ENCODE results near the gene PRXL2A. TPM values are rescaled to one million over a fixed set of nuclear protein-coding genes. Genes with fewer than 3 reads are reported as not detected.

The PRXL2A gene
- total and polyA plus RNA-seq, 9 donors = 62.1 to 86.7 (median 76.1) TPM

DNA sequence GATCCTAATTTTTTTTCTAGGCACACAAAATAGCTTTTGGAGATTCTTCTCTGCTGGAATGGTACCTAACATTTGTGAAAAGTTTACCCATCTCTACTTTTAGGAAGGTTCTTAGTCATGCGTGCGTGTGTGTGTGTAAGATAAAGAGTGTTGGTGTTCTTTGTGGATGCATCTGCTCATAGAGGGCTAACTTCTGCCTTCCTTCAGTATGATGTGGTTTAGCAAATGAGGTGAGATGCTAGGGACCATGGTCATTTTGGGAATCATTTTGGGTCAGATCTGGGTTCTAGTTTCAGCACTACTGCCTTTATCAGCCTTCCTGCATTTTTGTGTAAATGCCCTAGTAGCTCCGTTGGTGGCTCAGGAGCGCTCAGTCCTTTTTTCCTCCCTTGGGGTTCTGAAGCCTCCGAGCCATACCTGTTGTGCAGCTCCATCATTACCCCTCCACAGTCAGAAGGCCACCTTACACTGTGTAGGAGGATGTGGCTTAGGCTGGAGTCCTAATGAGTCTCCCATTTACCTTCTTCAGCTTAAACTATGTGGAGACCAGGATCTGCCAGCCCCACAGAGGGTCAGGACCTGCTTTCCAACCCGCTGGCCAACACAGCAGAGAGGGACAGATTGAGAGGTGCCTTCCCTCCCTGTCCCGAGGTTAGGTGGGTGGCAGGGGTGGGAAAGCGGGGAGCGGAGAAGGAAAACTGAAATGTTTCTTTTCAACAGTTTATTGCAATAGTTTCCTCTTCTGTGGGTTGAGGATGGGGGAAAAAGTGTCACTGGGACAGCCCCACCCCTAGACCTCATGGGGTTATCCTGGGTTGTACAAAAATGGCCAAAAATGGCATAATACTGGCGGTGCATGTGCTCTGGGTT lies 77.0 kb downstream of the PRXL2A start:
- no CpG with 5 or more reads among the region's 10 CpGs for WGBS (ENCODE audit: insufficient coverage)
- H3K27ac ChIP-seq (ENCODE audit: low read length) = no peak overlapping the region
- no peak for DNase-seq
- peaks cover 19% of the 10 kb centered on the region for H3K36me3 ChIP-seq (ENCODE audit: control insufficient read depth, insufficient read depth, low read length)
- no peaks in the 10 kb centered on the region for H3K27me3 ChIP-seq (ENCODE audit: control insufficient read depth, insufficient read depth, low read length)
- peaks cover 30% of the 10 kb centered on the region for H3K4me1 ChIP-seq (ENCODE audit: control insufficient read depth, insufficient read depth, low read length)
- H3K4me3 ChIP-seq (ENCODE audit: low read length) = no peak overlapping the region
- H3K9me3 ChIP-seq (replicated peaks; ENCODE audit: control insufficient read depth, low read depth, low read length) = no peaks in the 10 kb centered on the region

DNA sequence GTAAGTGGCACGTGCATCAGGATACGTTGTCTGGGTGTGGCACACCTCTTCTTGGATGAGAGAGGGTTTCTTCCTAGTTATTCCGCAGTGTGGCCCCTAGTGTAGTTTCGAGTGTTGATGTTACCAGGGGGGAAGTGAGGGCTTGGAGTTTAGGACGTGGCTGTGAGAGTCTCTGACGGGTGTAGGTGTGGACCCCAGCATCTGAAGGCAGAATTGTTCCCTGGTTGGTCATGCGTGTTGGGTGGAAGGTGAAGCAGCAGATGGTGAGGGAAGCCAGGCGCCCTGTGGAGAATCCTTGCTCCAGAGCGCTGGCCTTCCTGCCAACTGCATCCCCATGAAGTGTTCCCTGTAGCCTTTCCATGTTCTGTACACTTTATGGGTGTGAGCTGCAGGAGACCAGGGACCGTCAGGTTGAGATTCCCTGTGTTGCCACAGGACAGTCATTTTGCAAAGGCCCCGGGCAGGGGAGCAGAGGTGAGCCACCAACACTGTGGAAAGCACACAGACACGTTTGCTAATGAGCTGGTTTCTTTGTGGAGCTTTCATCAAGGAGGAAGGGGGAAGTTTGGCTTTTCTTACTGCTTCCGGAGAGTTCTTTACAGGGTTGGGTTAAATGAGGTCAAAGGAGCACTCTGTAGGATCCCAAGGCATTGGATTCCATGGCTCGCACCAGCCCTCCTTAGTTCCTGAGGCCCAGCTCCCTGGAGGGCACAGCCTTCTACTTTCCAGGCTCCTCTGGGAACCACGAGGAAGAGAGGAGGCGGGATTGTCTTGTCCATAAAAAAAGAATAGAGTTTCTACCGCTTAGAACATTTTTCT lies 77.8 kb downstream of the PRXL2A start:
- Histone ChIP-seq H3K36me3 (ENCODE audit: control insufficient read depth, insufficient read depth, low read length) (peaks cover 27% of the 10 kb centered on the region), H3K27me3 (ENCODE audit: control insufficient read depth, insufficient read depth, low read length) (no peaks in the 10 kb centered on the region), H3K9me3 (replicated peaks; ENCODE audit: control insufficient read depth, low read depth, low read length) (no peaks in the 10 kb centered on the region), H3K27ac (ENCODE audit: low read length) (no peak overlapping the region), H3K4me3 (ENCODE audit: low read length) (no peak overlapping the region), H3K4me1 (ENCODE audit: control insufficient read depth, insufficient read depth, low read length) (peaks cover 30% of the 10 kb centered on the region)
- DNase-seq = no peak
- 77% methylated on average over 10 of the region's 17 CpGs for WGBS (ENCODE audit: insufficient coverage)

Other genes with a start within 250 kb of the PRXL2A start
- gene ANXA11, start 203.0 kb upstream of the PRXL2A start, total RNA-seq = 78.8 TPM
- gene ANXA11, start 203.0 kb upstream of the PRXL2A start, polyA plus RNA-seq (ENCODE audit: insufficient read depth in 1 of 8, insufficient read length in 8 of 8, low replicate concordance in 1 of 8) = 100 to 1,000 TPM in 1 of 8 donors, 10 to 100 TPM in 7; 81.4 to 103 (median 92.9) TPM
- gene MAT1A, start 118.9 kb upstream of the PRXL2A start, total RNA-seq = 0.04 TPM
- gene MAT1A, start 118.9 kb upstream of the PRXL2A start, polyA plus RNA-seq (ENCODE audit: insufficient read depth in 1 of 8, insufficient read length in 8 of 8, low replicate concordance in 1 of 8) = under 1 TPM in 7 of 8 donors, not detected in 1; 0.07 to 0.73 (median 0.18) TPM
- gene DYDC1, start 51.8 kb upstream of the PRXL2A start, total RNA-seq = not detected
- not detected for gene DYDC1, start 51.8 kb upstream of the PRXL2A start, polyA plus RNA-seq (ENCODE audit: insufficient read depth in 1 of 8, insufficient read length in 8 of 8, low replicate concordance in 1 of 8)
- gene DYDC2, start 51.8 kb upstream of the PRXL2A start, total RNA-seq = 0.04 TPM
- gene DYDC2, start 51.8 kb upstream of the PRXL2A start, polyA plus RNA-seq (ENCODE audit: insufficient read depth in 1 of 8, insufficient read length in 8 of 8, low replicate concordance in 1 of 8) = under 1 TPM in 3 of 8 donors, not detected in 5; 0.09 to 0.22 (median 0.15) TPM
- gene TSPAN14, start 45.8 kb downstream of the PRXL2A start, total RNA-seq = 15.8 TPM
- 10 to 100 TPM; 32.9 to 59.5 (median 45.7) TPM for gene TSPAN14, start 45.8 kb downstream of the PRXL2A start, polyA plus RNA-seq (ENCODE audit: insufficient read depth in 1 of 8, insufficient read length in 8 of 8, low replicate concordance in 1 of 8)
- 0.04 TPM for gene SH2D4B, start 129.4 kb downstream of the PRXL2A start, total RNA-seq
- gene SH2D4B, start 129.4 kb downstream of the PRXL2A start, polyA plus RNA-seq (ENCODE audit: insufficient read depth in 1 of 8, insufficient read length in 8 of 8, low replicate concordance in 1 of 8) = under 1 TPM in 5 of 8 donors, not detected in 3; 0.04 to 0.20 (median 0.16) TPM